SK-N-SH treated with all-trans-retinoic acid at 6 μM for 48 hours (cell line): ENCODE measurements around the gene GPBP1.

Source experiments
- ATAC-seq: fragments of 200-7000 bp; cut with Tn5 transposase; 3 replicates; pipeline ENCODE4 v1.9.1; 2020; ENCODE audit warnings: mild to moderate bottlenecking, moderate library complexity
- ARNTL ChIP-seq: fragments of 450-650 bp; formaldehyde crosslinking; IDR thresholded peaks from 2 replicates; pipeline ENCODE4 v1.5.0; 2020; ENCODE audit warnings: low read depth, mild to moderate bottlenecking, moderate library complexity, borderline replicate concordance
- BACH2 ChIP-seq: fragments of 250-450 bp; sonication (Bioruptor Pico); IDR thresholded peaks from 2 replicates; pipeline ENCODE4 v1.9.0; 2021; ENCODE audit warnings: mild to moderate bottlenecking, borderline replicate concordance
- CREB5 ChIP-seq: fragments of 250-450 bp; sonication (Bioruptor Pico); IDR thresholded peaks from 2 replicates; pipeline ENCODE4 v1.5.1; 2020; ENCODE audit warnings: low read depth, mild to moderate bottlenecking, moderate library complexity
- ESRRG ChIP-seq: fragments of 250-450 bp; sonication (Bioruptor Pico); IDR thresholded peaks from 2 replicates; pipeline ENCODE4 v1.6.1; 2021; ENCODE audit warnings: mild to moderate bottlenecking
- GLIS3 ChIP-seq: fragments of 250-450 bp; sonication (Bioruptor Pico); IDR thresholded peaks from 2 replicates; pipeline ENCODE4 v1.5.0; 2020; ENCODE audit warnings: mild to moderate bottlenecking, moderate library complexity
- ISL1 ChIP-seq: fragments of 250-450 bp; sonication (Bioruptor Pico); IDR thresholded peaks from 2 replicates; pipeline ENCODE4 v2.1.2; 2022; ENCODE audit warnings: mild to moderate bottlenecking, moderate library complexity
- OSR1 ChIP-seq: fragments of 250-450 bp; sonication (Bioruptor Pico); IDR thresholded peaks from 2 replicates; pipeline ENCODE4 v1.8.0; 2022; ENCODE audit warnings: moderate library complexity, mild to moderate bottlenecking, inconsistent platforms
- PPARA ChIP-seq: fragments of 250-450 bp; sonication (Bioruptor Pico); IDR thresholded peaks from 2 replicates; pipeline ENCODE4 v1.5.0; 2020; ENCODE audit warnings: mild to moderate bottlenecking, borderline replicate concordance
- RARB ChIP-seq: fragments of 250-450 bp; sonication (Bioruptor Pico); IDR thresholded peaks from 2 replicates; pipeline ENCODE4 v1.8.0; 2021; ENCODE audit warnings: mild to moderate bottlenecking, moderate library complexity
- SNAI2 ChIP-seq: fragments of 250-450 bp; sonication (Bioruptor Pico); IDR thresholded peaks from 2 replicates; pipeline ENCODE4 v1.5.0; 2020; ENCODE audit warnings: mild to moderate bottlenecking, moderate library complexity
- TCF4 ChIP-seq: fragments of 250-450 bp; sonication (Bioruptor Pico); IDR thresholded peaks from 2 replicates; pipeline ENCODE4 v1.8.0; 2021; ENCODE audit warnings: mild to moderate bottlenecking, moderate library complexity, borderline replicate concordance
- TOX ChIP-seq: fragments of 250-450 bp; sonication (Bioruptor Pico); IDR thresholded peaks from 2 replicates; pipeline ENCODE4 v1.8.0; 2021; ENCODE audit warnings: mild to moderate bottlenecking, moderate library complexity, borderline replicate concordance
- ZFP30 ChIP-seq: fragments of 450-650 bp; formaldehyde crosslinking; IDR thresholded peaks from 2 replicates; pipeline ENCODE4 v1.5.0; 2022; ENCODE audit warnings: mild to moderate bottlenecking, moderate library complexity
- ZNF565 ChIP-seq: fragments of 450-650 bp; formaldehyde crosslinking; conservative IDR thresholded peaks from 2 replicates; pipeline ENCODE4 v1.5.0; 2020; ENCODE audit warnings: low read depth, mild to moderate bottlenecking, moderate library complexity
- ZNF70 ChIP-seq: fragments of 450-650 bp; formaldehyde crosslinking; IDR thresholded peaks from 2 replicates; pipeline ENCODE4 v1.5.0; 2020; ENCODE audit warnings: mild to moderate bottlenecking, moderate library complexity
- ZNF8 ChIP-seq: fragments of 450-650 bp; formaldehyde crosslinking; IDR thresholded peaks from 2 replicates; pipeline ENCODE4 v1.5.0; 2020; ENCODE audit warnings: mild to moderate bottlenecking, moderate library complexity
- TF ChIP-seq, protein P1 (sequence below): fragments of 250-450 bp; sonication (Bioruptor Pico); IDR thresholded peaks from 2 replicates; pipeline ENCODE4 v1.5.0; 2020; ENCODE audit warnings: mild to moderate bottlenecking, moderate library complexity
- TF ChIP-seq, protein P2 (sequence below): fragments of 250-450 bp; sonication (Bioruptor Pico); IDR thresholded peaks from 2 replicates; pipeline ENCODE4 v1.8.0; 2021; ENCODE audit warnings: low read depth, mild to moderate bottlenecking, moderate library complexity, borderline replicate concordance
- TF ChIP-seq, protein P3 (sequence below): fragments of 250-450 bp; sonication (Bioruptor Pico); IDR thresholded peaks from 2 replicates; pipeline ENCODE4 v1.8.0; 2020; ENCODE audit warnings: mild to moderate bottlenecking, moderate library complexity, borderline replicate concordance

Gene GPBP1

DNA sequence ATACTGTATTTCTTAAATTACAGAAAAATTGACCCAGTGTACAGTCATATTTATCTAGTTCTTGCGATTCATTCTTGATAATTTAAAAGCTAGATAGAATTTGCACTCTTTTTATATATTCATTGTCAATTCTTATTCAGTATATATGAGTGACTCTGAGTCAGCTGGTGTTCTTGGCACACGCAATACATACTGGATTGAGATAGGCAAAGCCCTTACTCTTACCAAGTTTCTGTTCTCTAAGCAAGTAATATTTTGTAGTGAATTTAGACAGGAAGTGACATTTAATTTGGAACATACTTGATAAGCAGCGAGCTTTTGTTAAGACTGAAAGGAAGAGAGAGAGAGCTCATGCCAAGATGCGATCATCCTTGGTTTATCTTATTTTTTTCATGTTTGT is 57.7 kb downstream of the GPBP1 start:
- TF ChIP-seq, protein P1, sequence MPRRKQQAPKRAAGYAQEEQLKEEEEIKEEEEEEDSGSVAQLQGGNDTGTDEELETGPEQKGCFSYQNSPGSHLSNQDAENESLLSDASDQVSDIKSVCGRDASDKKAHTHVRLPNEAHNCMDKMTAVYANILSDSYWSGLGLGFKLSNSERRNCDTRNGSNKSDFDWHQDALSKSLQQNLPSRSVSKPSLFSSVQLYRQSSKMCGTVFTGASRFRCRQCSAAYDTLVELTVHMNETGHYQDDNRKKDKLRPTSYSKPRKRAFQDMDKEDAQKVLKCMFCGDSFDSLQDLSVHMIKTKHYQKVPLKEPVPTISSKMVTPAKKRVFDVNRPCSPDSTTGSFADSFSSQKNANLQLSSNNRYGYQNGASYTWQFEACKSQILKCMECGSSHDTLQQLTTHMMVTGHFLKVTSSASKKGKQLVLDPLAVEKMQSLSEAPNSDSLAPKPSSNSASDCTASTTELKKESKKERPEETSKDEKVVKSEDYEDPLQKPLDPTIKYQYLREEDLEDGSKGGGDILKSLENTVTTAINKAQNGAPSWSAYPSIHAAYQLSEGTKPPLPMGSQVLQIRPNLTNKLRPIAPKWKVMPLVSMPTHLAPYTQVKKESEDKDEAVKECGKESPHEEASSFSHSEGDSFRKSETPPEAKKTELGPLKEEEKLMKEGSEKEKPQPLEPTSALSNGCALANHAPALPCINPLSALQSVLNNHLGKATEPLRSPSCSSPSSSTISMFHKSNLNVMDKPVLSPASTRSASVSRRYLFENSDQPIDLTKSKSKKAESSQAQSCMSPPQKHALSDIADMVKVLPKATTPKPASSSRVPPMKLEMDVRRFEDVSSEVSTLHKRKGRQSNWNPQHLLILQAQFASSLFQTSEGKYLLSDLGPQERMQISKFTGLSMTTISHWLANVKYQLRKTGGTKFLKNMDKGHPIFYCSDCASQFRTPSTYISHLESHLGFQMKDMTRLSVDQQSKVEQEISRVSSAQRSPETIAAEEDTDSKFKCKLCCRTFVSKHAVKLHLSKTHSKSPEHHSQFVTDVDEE (CRISPR knock-in tag), result no peak
- no peak for TF ChIP-seq BACH2
- TF ChIP-seq ARNTL (CRISPR knock-in tag), result no peak
- no peak for TF ChIP-seq ZNF8
- TF ChIP-seq TCF4 (CRISPR knock-in tag), result no peak
- TF ChIP-seq, protein P2, sequence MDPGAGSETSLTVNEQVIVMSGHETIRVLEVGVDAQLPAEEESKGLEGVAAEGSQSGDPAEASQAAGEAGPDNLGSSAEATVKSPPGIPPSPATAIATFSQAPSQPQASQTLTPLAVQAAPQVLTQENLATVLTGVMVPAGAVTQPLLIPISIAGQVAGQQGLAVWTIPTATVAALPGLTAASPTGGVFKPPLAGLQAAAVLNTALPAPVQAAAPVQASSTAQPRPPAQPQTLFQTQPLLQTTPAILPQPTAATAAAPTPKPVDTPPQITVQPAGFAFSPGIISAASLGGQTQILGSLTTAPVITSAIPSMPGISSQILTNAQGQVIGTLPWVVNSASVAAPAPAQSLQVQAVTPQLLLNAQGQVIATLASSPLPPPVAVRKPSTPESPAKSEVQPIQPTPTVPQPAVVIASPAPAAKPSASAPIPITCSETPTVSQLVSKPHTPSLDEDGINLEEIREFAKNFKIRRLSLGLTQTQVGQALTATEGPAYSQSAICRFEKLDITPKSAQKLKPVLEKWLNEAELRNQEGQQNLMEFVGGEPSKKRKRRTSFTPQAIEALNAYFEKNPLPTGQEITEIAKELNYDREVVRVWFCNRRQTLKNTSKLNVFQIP, result no peak
- TF ChIP-seq ZNF70 (CRISPR knock-in tag), result no peak
- TF ChIP-seq PPARA (CRISPR knock-in tag), result no peak
- no peak for TF ChIP-seq TOX (CRISPR knock-in tag)
- no peak for TF ChIP-seq ISL1 (CRISPR knock-in tag)
- no peak for TF ChIP-seq ZNF565 (CRISPR knock-in tag)
- TF ChIP-seq OSR1 (CRISPR knock-in tag), result no peak
- TF ChIP-seq ZFP30 (CRISPR knock-in tag), result no peak
- TF ChIP-seq GLIS3 (CRISPR knock-in tag), result no peak
- TF ChIP-seq ESRRG, result no peak
- no peak for TF ChIP-seq RARB (CRISPR knock-in tag)
- TF ChIP-seq SNAI2, result no peak
- ATAC-seq, result no peak

DNA sequence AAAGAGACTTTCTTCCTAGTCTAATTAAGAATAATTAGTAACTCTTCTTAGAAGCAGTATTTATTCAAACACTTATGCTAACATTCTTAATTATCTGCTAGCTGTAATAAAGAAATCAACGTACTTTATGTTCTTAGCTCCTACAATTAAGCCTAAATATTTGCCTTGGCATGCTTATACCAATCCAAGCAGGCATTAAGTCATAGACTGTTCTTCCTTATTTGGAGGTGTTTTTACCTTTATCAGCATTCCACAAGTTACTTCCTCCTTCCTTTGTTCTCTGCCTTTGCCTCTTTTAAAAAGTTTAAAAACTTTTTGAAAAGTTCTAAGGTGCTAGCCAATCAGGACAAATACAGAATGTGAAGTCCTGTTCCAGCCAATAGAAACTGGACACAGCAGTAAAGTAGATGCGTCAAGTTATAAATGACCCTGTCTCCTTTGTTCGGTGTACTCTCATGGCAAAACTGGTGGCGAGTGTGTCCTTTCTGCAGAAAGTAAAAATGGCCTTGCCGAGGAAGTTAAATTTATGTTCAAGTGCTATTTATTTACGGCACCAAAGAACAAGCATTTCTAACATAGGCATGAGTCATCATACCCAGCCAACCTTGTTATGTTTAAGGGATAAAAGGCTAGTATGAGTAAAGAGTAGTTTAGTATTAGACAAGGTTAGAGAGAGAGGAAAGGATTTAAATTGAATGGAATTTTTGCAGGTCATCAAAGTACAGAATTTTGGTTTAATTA is 58.6 kb downstream of the GPBP1 start:
- no peak for ATAC-seq
- TF ChIP-seq, protein P3, sequence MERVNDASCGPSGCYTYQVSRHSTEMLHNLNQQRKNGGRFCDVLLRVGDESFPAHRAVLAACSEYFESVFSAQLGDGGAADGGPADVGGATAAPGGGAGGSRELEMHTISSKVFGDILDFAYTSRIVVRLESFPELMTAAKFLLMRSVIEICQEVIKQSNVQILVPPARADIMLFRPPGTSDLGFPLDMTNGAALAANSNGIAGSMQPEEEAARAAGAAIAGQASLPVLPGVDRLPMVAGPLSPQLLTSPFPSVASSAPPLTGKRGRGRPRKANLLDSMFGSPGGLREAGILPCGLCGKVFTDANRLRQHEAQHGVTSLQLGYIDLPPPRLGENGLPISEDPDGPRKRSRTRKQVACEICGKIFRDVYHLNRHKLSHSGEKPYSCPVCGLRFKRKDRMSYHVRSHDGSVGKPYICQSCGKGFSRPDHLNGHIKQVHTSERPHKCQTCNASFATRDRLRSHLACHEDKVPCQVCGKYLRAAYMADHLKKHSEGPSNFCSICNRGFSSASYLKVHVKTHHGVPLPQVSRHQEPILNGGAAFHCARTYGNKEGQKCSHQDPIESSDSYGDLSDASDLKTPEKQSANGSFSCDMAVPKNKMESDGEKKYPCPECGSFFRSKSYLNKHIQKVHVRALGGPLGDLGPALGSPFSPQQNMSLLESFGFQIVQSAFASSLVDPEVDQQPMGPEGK, result no peak
- TF ChIP-seq, protein P2, result no peak
- TF ChIP-seq ZFP30 (CRISPR knock-in tag) (no peak), RARB (CRISPR knock-in tag) (no peak), ESRRG (no peak), CREB5 (CRISPR knock-in tag) (no peak), OSR1 (CRISPR knock-in tag) (no peak), TOX (CRISPR knock-in tag) (no peak), ZNF70 (CRISPR knock-in tag) (no peak)

GRCh38 chr5:57243286-57244137 is 69.7 kb downstream of the GPBP1 start:
- TF ChIP-seq GLIS3 (CRISPR knock-in tag), result no peak
- TF ChIP-seq, protein P1 (CRISPR knock-in tag), result no peak
- no peak for ATAC-seq
